ENCODE results near the gene CHRNA4.

CHRNA4 gene

GRCh38 chr20:63305393-63305792 lies 55.8 kb downstream of the CHRNA4 start:
- no peak for DNase-seq (ENCODE audit: low read depth)
- no peak overlapping the region for H3K4me3 ChIP-seq (ENCODE audit: low read length)
- no peak for TF ChIP-seq CTCF (conservative IDR thresholded peaks at IDR 0.05; ENCODE audit: low read depth, low read length)

GRCh38 chr20:63303095-63303666 lies 58.0 kb downstream of the CHRNA4 start:
- no peak overlapping the region for H3K4me3 ChIP-seq (ENCODE audit: low read length)
- DNase-seq (ENCODE audit: low read depth), result no peak
- no peak for TF ChIP-seq CTCF (conservative IDR thresholded peaks at IDR 0.05; ENCODE audit: low read depth, low read length)

GRCh38 chr20:63301671-63302070 lies 59.5 kb downstream of the CHRNA4 start:
- no peak for DNase-seq (ENCODE audit: low read depth)
- no peak for TF ChIP-seq CTCF (conservative IDR thresholded peaks at IDR 0.05; ENCODE audit: low read depth, low read length)
- no peak overlapping the region for H3K4me3 ChIP-seq (ENCODE audit: low read length)

- DNase-seq (ENCODE audit: low read depth), result no peak
- TF ChIP-seq CTCF (conservative IDR thresholded peaks at IDR 0.05; ENCODE audit: low read depth, low read length), result no peak
- H3K4me3 ChIP-seq (ENCODE audit: low read length), result no peak overlapping the region
These were observed 62.3 kb downstream of the CHRNA4 start for GRCh38 chr20:63298731-63299312.

- no peak for TF ChIP-seq CTCF (conservative IDR thresholded peaks at IDR 0.05; ENCODE audit: low read depth, low read length)
- H3K4me3 ChIP-seq (ENCODE audit: low read length), result no peak overlapping the region
These were observed 63.2 kb downstream of the CHRNA4 start for GRCh38 chr20:63297796-63298572.

GRCh38 chr20:63297371-63297781 lies 63.8 kb downstream of the CHRNA4 start:
- TF ChIP-seq CTCF (conservative IDR thresholded peaks at IDR 0.05; ENCODE audit: low read depth, low read length), result no peak
- no peak for DNase-seq (ENCODE audit: low read depth)
- H3K4me3 ChIP-seq (ENCODE audit: low read length), result no peak overlapping the region

More at GRCh38 chr20:63297796-63298572, 63.2 kb downstream of the CHRNA4 start:
- DNase-seq (ENCODE audit: low read depth), result no peak
